ENCODE measurements around the gene TBC1D7. TPM values are rescaled to one million over a fixed set of nuclear protein-coding genes. Genes with fewer than 3 reads are reported as not detected.

The TBC1D7 gene
- total RNA-seq, 1 experiment from 2014 or later, result 13.7 TPM

GRCh38 chr6:13346245-13346644 is 17.9 kb upstream of the TBC1D7 start:
- Histone ChIP-seq H3K9me2 (ENCODE audit: insufficient read depth) (no peaks in the 10 kb centered on the region), H3K4me2 (ENCODE audit: low read length) (no peak overlapping the region), H3K27me3 (ENCODE audit: insufficient read depth, low read length) (no peaks in the 10 kb centered on the region), H3K9me3 (ENCODE audit: control insufficient read depth in 1 of 2, insufficient read depth in 1 of 2, low read depth in 1 of 2, low read length in 2 of 2) (no peaks in the 10 kb centered on the region), H3K9ac (ENCODE audit: low read length) (no peak overlapping the region), H3K4me3 (replicated peaks in 1 of 2; ENCODE audit: low read depth in 1 of 2, low read length in 2 of 2) (no peak overlapping the region), H3K27ac (ENCODE audit: low read depth, low read length) (no peak overlapping the region), H3K79me2 (ENCODE audit: insufficient read depth, low read length) (no peaks in the 10 kb centered on the region), H4K20me1 (ENCODE audit: insufficient read depth) (no peaks in the 10 kb centered on the region), H2AFZ (ENCODE audit: low read depth, low read length, poor library complexity, severe bottlenecking) (no peak overlapping the region), H3K4me1 (ENCODE audit: control insufficient read depth in 1 of 2, insufficient read depth in 2 of 2, low read length in 2 of 2) (no peaks in the 10 kb centered on the region), H3K36me3 (ENCODE audit: control insufficient read depth in 1 of 2, insufficient read depth in 2 of 2, low read length in 2 of 2) (no peaks in the 10 kb centered on the region)
- ChIA-PET POLR2A (no interaction called here), CTCF (no interaction called here), RAD21 (ENCODE audit: low non-redundant PET in 1 of 2, low total read pairs in 2 of 2, uncharacterized antibody in 2 of 2, unreplicated experiment in 2 of 2) (no interaction called here)
- TF ChIP-seq MAX (IDR thresholded peaks at IDR 0.05), result no peak
- TF ChIP-seq ZNF274 (IDR thresholded peaks at IDR 0.05; ENCODE audit: low read depth, low read length), result no peak
- TF ChIP-seq EZH2 (IDR thresholded peaks at IDR 0.05), result no peak
- TF ChIP-seq REST (IDR thresholded peaks at IDR 0.05; ENCODE audit: low read depth), result no peak
- no peak for TF ChIP-seq SRF (IDR thresholded peaks at IDR 0.05; ENCODE audit: low read depth)
- TF ChIP-seq FOSL1 (IDR thresholded peaks at IDR 0.05; ENCODE audit: low read depth), result no peak
- DNase-seq (ENCODE audit: low read depth, low spot score), result no peak
- intact Hi-C loops (cut with micrococcal nuclease), result no loop called here
- BruUV-seq (replicated peaks), result no TSS peak
- no peak for ATAC-seq

Measured in HCT116 (cell line).